Osteocyte (in vitro differentiated cells): ENCODE results near the gene MPDU1. TPM values are rescaled to one million over a fixed set of nuclear protein-coding genes. Genes with fewer than 3 reads are reported as not detected.

Experiments used
- DNase-seq: peaks from one replicate; pipeline ENCODE4 v3.0.0; 2021; ENCODE audit warnings: mixed read lengths; ENCODE audit not compliant: unreplicated experiment; ENCODE audit errors: extremely low spot score
- H3K27ac Mint-ChIP-seq: one replicate; pipeline ENCODE4 v1.8.0; 2021; ENCODE audit warnings: mild to moderate bottlenecking, mixed read lengths; ENCODE audit not compliant: unreplicated experiment
- H3K27me3 Mint-ChIP-seq: one replicate; pipeline ENCODE4 v1.8.0; 2021; ENCODE audit warnings: mixed read lengths; ENCODE audit not compliant: unreplicated experiment
- H3K36me3 Mint-ChIP-seq: one replicate; pipeline ENCODE4 v1.8.0; 2021; ENCODE audit warnings: mixed read lengths; ENCODE audit not compliant: unreplicated experiment
- H3K4me1 Mint-ChIP-seq: one replicate; pipeline ENCODE4 v1.8.0; 2021; ENCODE audit warnings: mixed read lengths; ENCODE audit not compliant: unreplicated experiment
- H3K4me3 Mint-ChIP-seq: one replicate; pipeline ENCODE4 v1.8.0; 2021; ENCODE audit warnings: mild to moderate bottlenecking, moderate library complexity, mixed read lengths; ENCODE audit not compliant: unreplicated experiment
- H3K9me3 Mint-ChIP-seq: one replicate; pipeline ENCODE4 v1.8.0; 2021; ENCODE audit warnings: mixed read lengths; ENCODE audit not compliant: unreplicated experiment
- CTCF ChIP-seq: fragments of 200-600 bp; sonication (generic); IDR thresholded peaks from 2 replicates; pipeline ENCODE4 v1.5.0; 2021; ENCODE audit warnings: antibody characterized with exemption, mild to moderate bottlenecking, moderate library complexity
- total RNA-seq: library from RNA; stranded (reverse); gene quantifications from 2 replicates; pipeline ENCODE4 v1.2.1, GENCODE V29; 2021

Gene MPDU1
- total RNA-seq, 1 donor from 2014 or later: 42.2 TPM

GRCh38 chr17:7575481-7575883 lies 8.2 kb upstream of the MPDU1 start:
- peaks cover 50% of the 10 kb centered on the region for H3K36me3 Mint-ChIP-seq

GRCh38 chr17:7575959-7576358 lies 7.7 kb upstream of the MPDU1 start:
- peak overlapping the region; percentile 27 for H3K27ac Mint-ChIP-seq
- no peak for DNase-seq
- no peaks in the 10 kb centered on the region for H3K27me3 Mint-ChIP-seq
- no peaks in the 10 kb centered on the region for H3K9me3 Mint-ChIP-seq
- no peak overlapping the region for H3K4me3 Mint-ChIP-seq
- peaks cover 59% of the 10 kb centered on the region for H3K4me1 Mint-ChIP-seq
- TF ChIP-seq CTCF: no peak
- peaks cover 46% of the 10 kb centered on the region for H3K36me3 Mint-ChIP-seq

More at GRCh38 chr17:7575481-7575883, 8.2 kb upstream of the MPDU1 start:
- no peak for TF ChIP-seq CTCF
- no peak for DNase-seq
- H3K9me3 Mint-ChIP-seq: no peaks in the 10 kb centered on the region
- peak overlapping the region; percentile 31 for H3K27ac Mint-ChIP-seq
- H3K4me3 Mint-ChIP-seq: peak overlapping the region; percentile 22
- no peaks in the 10 kb centered on the region for H3K27me3 Mint-ChIP-seq
- H3K4me1 Mint-ChIP-seq: peaks cover 55% of the 10 kb centered on the region

GRCh38 chr17:7576432-7576937 lies 7.2 kb upstream of the MPDU1 start:
- Mint-ChIP-seq H3K9me3 (no peaks in the 10 kb centered on the region), H3K4me1 (peaks cover 59% of the 10 kb centered on the region), H3K36me3 (peaks cover 46% of the 10 kb centered on the region), H3K4me3 (peak overlapping the region; percentile 38), H3K27ac (peak overlapping the region; percentile 27), H3K27me3 (no peaks in the 10 kb centered on the region)
- no peak for DNase-seq
- no peak for TF ChIP-seq CTCF

- no peak for DNase-seq
- TF ChIP-seq CTCF: no peak
- no peak overlapping the region for H3K27ac Mint-ChIP-seq
- peaks cover 46% of the 10 kb centered on the region for H3K36me3 Mint-ChIP-seq
- peaks cover 58% of the 10 kb centered on the region for H3K4me1 Mint-ChIP-seq
- H3K4me3 Mint-ChIP-seq: no peak overlapping the region
- no peaks in the 10 kb centered on the region for H3K9me3 Mint-ChIP-seq
- no peaks in the 10 kb centered on the region for H3K27me3 Mint-ChIP-seq
Observed at GRCh38 chr17:7577327-7578199, 6.1 kb upstream of the MPDU1 start.
